CD1c-positive myeloid dendritic cell (primary cell): ENCODE results near the gene PEAK1.

Experiments used
- DNase-seq: peaks from one replicate; pipeline ENCODE4 v3.0.0-alpha.2; 2016; ENCODE audit errors: extremely low spot score

PEAK1 gene

GRCh38 chr15:77094397-77095030 lies 325.4 kb downstream of the PEAK1 start:
- no peak for DNase-seq

- no peak for DNase-seq
These were observed 326.5 kb downstream of the PEAK1 start for GRCh38 chr15:77093436-77093835.

GRCh38 chr15:77091097-77091496 lies 328.8 kb downstream of the PEAK1 start:
- DNase-seq = no peak

GRCh38 chr15:77087213-77087612 lies 332.7 kb downstream of the PEAK1 start:
- no peak for DNase-seq

- DNase-seq = peak; percentile 71
These were observed 334.6 kb downstream of the PEAK1 start for GRCh38 chr15:77085297-77085696.

GRCh38 chr15:77084436-77084835 lies 335.5 kb downstream of the PEAK1 start:
- DNase-seq = no peak

GRCh38 chr15:77083381-77084160 lies 336.3 kb downstream of the PEAK1 start:
- peak; percentile 79 for DNase-seq

- DNase-seq = no peak
These were observed 337.9 kb downstream of the PEAK1 start for GRCh38 chr15:77081971-77082370.

GRCh38 chr15:77076323-77076915 lies 343.5 kb downstream of the PEAK1 start:
- DNase-seq = no peak

GRCh38 chr15:77075528-77075927 lies 344.4 kb downstream of the PEAK1 start:
- no peak for DNase-seq

- DNase-seq = no peak
These were observed 345.6 kb downstream of the PEAK1 start for GRCh38 chr15:77074350-77074749.

- no peak for DNase-seq
These were observed 348.3 kb downstream of the PEAK1 start for GRCh38 chr15:77071305-77072223.

GRCh38 chr15:77070495-77071304 lies 349.2 kb downstream of the PEAK1 start, which contains the start of gene TSPAN3:
TSS of gene TSPAN3 (minus strand) at chr15:77071109. CDS start at chr15:77070954, 155 bp downstream.
- peak; percentile 96 for DNase-seq

- DNase-seq = no peak
These were observed 349.8 kb downstream of the PEAK1 start for GRCh38 chr15:77070180-77070494.

- peak; percentile 25 for DNase-seq
These were observed 350.3 kb downstream of the PEAK1 start for GRCh38 chr15:77069521-77070121.

- no peak for DNase-seq
These were observed 351.3 kb downstream of the PEAK1 start for GRCh38 chr15:77068633-77069032.

- DNase-seq = peak; percentile 77
These were observed 352.1 kb downstream of the PEAK1 start for GRCh38 chr15:77067691-77068367.

GRCh38 chr15:77066971-77067690 lies 352.8 kb downstream of the PEAK1 start:
- peak; percentile 77 for DNase-seq

GRCh38 chr15:77064539-77065308 lies 355.2 kb downstream of the PEAK1 start:
- DNase-seq = peak; percentile 70
